GM21825 (cell line): ENCODE results near the gene BNIP5.
"Not testable (repeated sequence)": the region's sequence is repeated elsewhere in the genome, so short reads cannot be mapped to it uniquely, and the experiment has no call there.

Source experiments
- ATAC-seq: cut with Tn5 transposase; IDR thresholded peaks from one replicate; pipeline ENCODE4 v1.9.1; 2021; ENCODE audit warnings: mild to moderate bottlenecking, moderate library complexity; ENCODE audit not compliant: unreplicated experiment

BNIP5 gene

DNA sequence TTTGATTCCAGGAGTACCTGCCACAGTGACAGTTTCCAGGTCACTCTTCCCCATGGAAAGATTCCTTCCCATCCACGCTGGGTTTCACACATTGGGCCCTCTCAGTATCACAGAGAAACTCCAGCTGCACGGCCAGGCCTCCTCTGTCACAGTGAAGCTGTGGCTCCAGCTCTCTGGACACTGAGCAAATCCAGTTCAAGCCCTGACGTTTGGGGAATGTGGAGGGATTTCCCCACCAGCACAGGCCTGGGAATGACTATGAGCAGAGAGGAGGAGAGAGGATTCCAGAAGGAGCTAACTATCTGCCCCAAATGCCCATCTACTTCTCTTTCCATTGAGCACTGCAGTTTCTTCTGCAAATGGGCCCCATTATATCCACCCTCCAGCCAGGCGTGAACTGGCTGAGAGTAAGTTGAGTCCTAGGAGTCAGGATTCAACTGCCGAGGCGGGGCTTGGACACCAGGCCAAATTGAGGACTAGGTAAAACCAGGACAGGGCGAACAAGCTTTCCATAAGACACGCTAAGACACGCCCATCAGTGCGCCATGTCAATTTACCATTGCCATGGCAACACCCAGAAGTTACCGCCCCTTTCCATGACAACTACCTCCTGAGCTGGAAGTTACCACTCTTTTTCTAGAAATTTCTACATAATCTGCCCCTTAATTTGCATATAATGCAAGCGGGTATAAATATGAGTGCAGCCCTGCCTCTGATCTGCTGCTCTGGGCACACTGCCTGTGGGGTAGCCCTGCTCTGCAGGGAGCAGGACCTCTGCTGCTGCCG, 9.2 kb upstream of the BNIP5 start:
- ATAC-seq = no peak

DNA sequence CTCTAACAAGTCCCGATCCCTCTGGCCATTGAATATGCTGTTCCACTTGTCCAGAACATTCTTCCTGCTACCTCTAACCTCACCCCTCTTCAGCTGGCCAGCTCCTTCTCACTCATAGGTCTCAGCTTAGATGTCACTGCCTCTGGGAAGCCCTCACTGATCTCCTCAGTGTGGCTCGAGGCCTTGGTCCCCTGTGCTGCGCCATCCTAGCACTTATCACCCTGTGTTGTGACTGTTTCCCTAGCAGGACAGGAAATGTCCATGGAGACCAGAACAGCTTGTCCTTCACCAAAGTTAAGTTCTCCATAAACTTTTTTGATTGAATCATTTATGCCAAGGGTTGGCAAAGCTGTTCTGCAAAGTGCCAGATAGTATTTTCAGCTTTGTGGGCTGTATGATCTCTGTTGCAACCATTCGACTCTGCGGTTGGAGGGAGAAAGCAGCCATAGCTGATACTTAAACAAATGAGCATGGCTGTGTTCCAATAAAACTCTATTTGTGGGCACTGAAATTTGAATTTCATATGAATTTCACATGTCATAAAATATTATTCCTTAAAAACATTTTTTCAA, 6.5 kb upstream of the BNIP5 start:
- no peak for ATAC-seq

DNA sequence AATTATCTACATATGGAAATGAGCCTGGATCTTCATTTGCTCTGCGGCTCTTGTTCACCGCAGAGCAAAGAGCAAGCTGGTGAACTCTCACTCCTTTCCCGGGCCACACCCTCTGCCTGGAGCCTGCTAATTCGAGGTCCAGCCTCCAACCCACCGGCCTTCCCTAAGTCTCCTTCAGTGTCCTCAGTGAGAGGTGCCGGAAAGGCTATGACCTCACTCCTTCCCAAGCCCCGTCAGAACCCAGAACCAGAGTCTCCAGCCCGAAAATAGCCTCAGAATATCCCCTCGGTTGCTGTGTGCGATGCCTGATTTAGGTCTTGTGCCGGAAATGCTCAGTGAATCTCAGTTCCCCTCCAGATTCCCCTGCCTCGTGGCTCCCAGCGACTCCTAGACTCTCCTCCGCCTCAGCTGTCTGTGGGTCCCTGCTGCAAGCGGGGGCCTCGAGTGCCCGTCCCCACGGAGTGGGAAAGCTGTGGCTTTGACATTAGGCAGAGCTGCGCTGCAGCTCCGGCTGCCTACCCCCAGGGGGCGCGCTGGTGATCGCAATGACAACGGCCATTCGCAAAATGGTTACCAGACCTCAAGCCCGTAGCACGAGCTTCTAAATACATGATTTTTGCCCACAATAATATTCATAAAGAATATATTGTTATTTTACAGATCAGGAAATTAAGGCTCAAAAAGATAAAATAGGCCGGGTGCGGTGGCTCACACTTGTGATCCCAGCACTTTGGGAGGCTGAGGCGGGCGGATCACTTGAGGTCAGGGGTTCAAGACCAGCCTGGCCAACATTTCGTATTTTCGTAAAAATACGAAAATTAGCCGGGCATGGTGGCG, 4.1 kb upstream of the BNIP5 start:
- ATAC-seq = no peak

- no peak for ATAC-seq
Observed at GRCh38 chr6:36340306-36340617, 3.6 kb upstream of the BNIP5 start.

DNA sequence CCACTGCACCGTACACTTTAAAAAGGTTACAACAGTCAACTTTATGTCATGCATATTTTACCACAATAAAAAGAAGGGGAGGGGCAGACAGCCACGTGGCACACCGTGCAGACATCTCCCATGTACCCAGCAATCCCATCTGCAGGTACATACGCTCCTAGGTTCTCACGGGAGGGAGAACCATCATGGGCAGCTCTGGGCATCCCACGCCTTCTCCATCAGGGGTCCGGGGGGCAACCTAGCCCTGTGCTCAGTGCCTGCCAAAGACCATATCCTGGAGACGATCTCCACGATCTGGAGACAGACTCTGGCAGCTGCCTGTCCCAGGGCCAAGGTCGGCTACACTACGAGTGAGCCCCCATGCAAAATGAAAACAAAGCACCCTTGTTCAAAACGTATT, 2.5 kb upstream of the BNIP5 start:
- ATAC-seq = no peak

DNA sequence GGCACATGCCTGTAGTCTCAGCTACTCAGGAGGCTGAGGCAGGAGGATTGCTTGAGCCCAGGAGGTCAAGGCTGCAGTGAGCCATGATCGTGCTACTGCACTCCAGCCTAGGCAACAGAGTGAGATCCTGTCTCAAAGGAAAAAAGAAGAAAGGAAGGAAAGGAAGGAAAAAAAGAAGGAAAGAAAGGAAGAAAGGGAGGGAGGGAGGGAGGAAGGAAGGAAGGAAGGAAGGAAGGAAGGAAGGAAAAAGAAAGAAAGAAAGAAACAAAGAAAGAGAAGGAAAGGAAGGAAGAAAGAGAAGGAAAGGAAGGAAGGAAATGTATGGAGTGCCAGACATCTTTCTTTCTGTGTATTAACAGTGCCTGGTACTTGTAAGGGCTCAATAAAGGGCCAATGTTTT, 1.5 kb upstream of the BNIP5 start:
- not testable (repeated sequence) for ATAC-seq

- no peak for ATAC-seq
Observed at GRCh38 chr6:36337814-36338213, 1.1 kb upstream of the BNIP5 start.

- no peak for ATAC-seq
Observed at GRCh38 chr6:36336208-36336710, 429 bp downstream of the BNIP5 start.

GRCh38 chr6:36335465-36336207, 1.1 kb downstream of the BNIP5 start:
- no peak for ATAC-seq

DNA sequence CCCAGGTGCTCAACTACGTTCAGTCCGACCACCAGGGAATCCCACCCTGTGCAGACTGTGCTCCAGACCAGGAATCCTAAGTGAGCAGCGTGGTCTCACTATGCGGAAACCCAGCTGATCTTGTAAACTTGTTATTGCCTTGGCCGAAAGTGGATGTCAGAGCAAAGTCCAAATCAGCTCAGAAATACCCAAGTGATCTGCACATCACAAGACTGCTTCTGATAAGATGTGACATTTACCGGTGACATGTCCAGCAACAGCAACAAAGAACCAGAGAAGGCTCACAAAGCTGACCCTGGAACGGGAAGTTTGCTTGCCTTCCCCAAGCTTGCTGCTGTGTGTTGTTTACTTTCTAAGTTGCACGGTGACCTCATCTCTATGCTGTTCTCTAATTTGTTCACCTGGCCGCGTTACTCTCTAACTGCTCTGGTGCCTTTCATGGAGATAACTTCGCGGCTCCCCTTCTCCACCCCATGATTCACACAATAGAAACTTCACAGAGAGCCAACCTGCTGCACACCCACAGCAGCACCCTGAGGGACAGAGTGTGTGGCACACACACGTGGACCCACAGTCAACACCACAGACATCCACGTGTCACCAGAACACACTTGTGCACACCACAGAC, 1.7 kb downstream of the BNIP5 start:
- no peak for ATAC-seq

DNA sequence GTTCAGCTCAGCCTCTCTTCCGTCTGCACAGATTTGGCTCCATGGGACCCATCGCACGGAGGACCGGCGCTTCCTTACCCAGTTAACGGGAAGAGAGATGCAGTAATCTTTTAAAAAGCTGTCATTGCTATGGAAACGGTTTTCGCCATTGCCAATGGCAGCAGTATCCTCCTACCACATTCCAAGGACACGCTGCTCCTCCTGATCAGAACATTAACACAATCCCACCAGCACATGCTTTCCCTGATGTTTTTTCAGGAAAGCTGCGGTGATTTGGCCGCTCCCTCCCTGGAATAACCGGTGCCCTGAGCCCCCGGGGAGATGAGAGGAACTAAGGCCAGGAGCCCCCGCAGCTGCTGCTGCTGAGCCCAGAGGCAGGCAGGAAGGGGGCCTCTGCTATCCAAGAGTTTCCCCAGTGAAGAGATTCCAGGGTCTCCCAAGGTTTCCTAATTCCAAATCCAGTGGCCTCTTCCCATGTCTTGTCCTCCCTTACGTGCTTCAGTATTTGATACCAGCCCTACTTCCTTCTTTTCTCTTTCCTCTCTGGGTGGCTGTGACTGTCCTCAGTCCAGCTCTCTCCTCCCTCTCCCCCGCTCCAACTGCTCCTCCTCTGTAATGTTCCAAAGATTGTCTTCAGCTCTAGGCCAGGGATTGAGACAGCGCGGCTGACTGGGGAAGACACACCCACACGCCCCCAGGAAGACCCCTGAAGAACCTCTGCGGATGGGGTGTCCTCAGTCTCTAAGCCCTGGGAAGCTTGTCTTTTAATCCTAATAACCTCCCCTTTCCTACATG, 2.6 kb downstream of the BNIP5 start:
- ATAC-seq = no peak

GRCh38 chr6:36333171-36333895, 3.4 kb downstream of the BNIP5 start:
- ATAC-seq = no peak

DNA sequence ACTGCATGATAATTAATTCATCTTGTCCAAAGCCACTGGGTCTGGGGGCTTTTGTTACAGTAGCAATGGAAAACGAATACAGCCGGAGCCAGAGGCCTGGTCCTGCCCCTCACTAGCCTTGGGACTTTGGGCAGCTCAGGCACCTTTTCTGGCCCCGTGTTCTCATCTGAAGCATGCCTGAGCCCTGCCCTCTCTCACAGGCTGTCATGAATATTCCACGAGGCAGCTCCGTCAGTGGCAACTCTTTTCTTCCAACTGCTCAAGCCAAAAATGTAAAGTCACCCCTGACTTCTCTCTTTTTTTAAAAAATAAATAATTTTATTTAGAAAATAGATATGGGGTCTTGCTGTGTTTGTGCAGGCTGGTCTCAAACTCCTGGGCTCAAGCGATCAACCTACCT, 5.3 kb downstream of the BNIP5 start:
- ATAC-seq = no peak

DNA sequence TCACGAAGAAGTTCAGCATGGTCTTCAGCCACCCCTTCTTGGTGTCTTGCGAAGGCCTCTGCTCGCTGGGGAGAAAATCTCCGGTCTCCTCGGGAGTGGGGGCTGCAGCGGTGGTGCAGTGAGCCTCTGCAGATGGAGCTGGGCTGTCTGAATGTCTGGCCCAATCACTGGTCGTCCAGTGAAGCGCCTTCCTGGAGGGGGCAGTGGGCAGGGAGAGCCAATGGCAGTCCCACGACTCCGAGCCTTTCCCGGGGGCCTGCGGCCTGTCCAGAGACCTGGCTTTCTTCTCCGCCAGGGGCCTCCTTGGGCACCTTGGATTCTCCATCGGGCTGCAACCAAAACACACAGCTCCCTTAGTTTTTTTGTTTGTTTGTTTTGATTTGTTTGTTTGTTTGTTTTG, 6.3 kb downstream of the BNIP5 start:
- ATAC-seq = no peak

DNA sequence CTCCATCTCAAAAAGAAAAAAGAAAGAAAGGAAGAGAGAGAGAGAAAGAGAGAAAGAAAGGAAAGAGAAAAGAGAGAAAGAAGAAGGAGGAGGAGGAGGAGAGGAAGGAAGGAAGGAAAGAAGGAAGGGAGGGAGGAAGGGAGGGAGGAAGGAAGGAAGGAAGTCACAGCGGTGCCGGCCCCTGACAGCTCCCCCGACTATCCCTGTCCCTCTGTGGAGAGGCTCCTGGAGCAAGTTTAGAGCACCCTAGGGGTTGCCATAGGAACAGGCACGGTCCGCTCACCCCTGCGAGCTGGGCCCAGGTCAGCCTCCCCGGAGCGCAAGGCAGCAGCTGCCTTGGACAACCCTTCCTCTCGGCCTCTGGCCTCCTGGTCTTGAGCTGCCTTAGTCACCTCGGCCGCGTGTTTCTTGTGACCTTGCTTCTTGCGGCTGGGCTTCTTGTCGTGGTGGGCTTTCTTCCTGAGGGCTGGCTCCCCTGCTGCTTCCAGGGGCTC, 6.8 kb downstream of the BNIP5 start:
- no peak for ATAC-seq

- ATAC-seq = no peak
Observed at GRCh38 chr6:36328600-36328999, 8.1 kb downstream of the BNIP5 start.

DNA sequence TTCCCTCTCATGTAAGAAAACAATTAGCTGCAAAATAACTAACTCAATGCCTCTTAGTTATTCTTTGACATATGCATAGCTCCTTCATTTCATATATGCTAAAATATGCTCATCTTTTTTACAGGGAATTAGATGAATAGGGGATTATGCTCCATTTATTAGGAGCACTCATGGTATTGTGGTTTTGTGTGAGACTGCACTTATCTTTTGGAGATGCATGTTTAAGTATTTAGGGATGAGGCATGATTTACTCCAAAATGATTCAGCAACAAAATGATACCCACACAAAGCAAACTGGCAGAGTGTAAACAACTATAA, 8.8 kb downstream of the BNIP5 start:
- ATAC-seq = no peak

- no peak for ATAC-seq
Observed at GRCh38 chr6:36327226-36327918, 9.3 kb downstream of the BNIP5 start.
